HCT116 (cell line): ENCODE data around the gene REG1B. TPM values are rescaled to one million over a fixed set of nuclear protein-coding genes. Genes with fewer than 3 reads are reported as not detected.

Experiments used
- ATAC-seq: fragments of 200-7000 bp; cut with Tn5 transposase; 2 replicates; pipeline ENCODE4 v1.9.1; 2020; ENCODE audit warnings: mild to moderate bottlenecking, moderate library complexity
- BruUV-seq: library from RNA; stranded (reverse); fragments of 400-500 nt; replicated peaks from 2 replicates; lab custom pipeline; 2021; lab: Mats Ljungman, UMichigan
- CTCF ChIA-PET: fragments of 300-600 bp; sonication (Branson Sonifier 250); formaldehyde crosslinking; loops from one replicate; lab custom pipeline; 2021; ENCODE audit warnings: antibody characterized with exemption; lab: Charles Lee
- POLR2A ChIA-PET: fragments of 300-600, 350-600 bp; sonication (Branson Sonifier 250); formaldehyde crosslinking; loops from one replicate; lab custom pipeline; 2021; ENCODE audit warnings: antibody characterized with exemption; lab: Charles Lee
- RAD21 ChIA-PET, 2 experiments: fragments of 300-600 bp; sonication (Branson Sonifier 250); formaldehyde crosslinking; loops; one replicate each; lab custom pipeline; 2023; ENCODE audit warnings: low total read pairs in 2 of 2; ENCODE audit not compliant: uncharacterized antibody in 2 of 2, unreplicated experiment in 2 of 2, low non-redundant PET in 1 of 2; lab: Charles Lee
- DNase-seq: peaks from one replicate; pipeline ENCODE4 v3.0.0-alpha.2; 2010; ENCODE audit warnings: low read depth, low spot score
- H2AFZ ChIP-seq: fragments of 200-600 bp; shearing (Covaris generic), sonication (generic); 2 replicates; pipeline ENCODE4 v1.6.1; 2017; ENCODE audit warnings: low read depth, mixed run types, mixed read lengths, antibody characterized with exemption, low read length; ENCODE audit not compliant: poor library complexity, severe bottlenecking
- H3K27ac ChIP-seq: 2 replicates; pipeline ENCODE4 v1.5.1; 2012; ENCODE audit warnings: low read depth, low read length
- H3K27me3 ChIP-seq: fragments of 200-600 bp; sonication (generic); 2 replicates; pipeline ENCODE4 v1.6.1; 2016; ENCODE audit warnings: mixed run types, low read length, mixed read lengths; ENCODE audit not compliant: insufficient read depth
- H3K36me3 ChIP-seq, 2 experiments: fragments of 200-500 bp in 1 of 2; fragments of 200-600 bp in 1 of 2; sonication (Bioruptor generic) in 1 of 2; sonication (generic) in 1 of 2; 2 replicates each; pipeline versions ENCODE4 v1.5.1 to v1.6.1; 2014 to 2016; ENCODE audit warnings: low read length in 2 of 2, inconsistent platforms in 1 of 2, mixed read lengths in 1 of 2, mixed run types in 1 of 2; ENCODE audit not compliant: insufficient read depth in 2 of 2, control insufficient read depth in 1 of 2
- H3K4me1 ChIP-seq, 2 experiments: fragments of 200-600 bp in 1 of 2; sonication (generic) in 1 of 2; 2 replicates each; pipeline versions ENCODE4 v1.5.1 to v1.6.1; 2012 to 2017; ENCODE audit warnings: low read length in 2 of 2, inconsistent platforms in 1 of 2, mild to moderate bottlenecking in 1 of 2, mixed read lengths in 1 of 2, mixed run types in 1 of 2, moderate library complexity in 1 of 2; ENCODE audit not compliant: insufficient read depth in 2 of 2, control insufficient read depth in 1 of 2
- H3K4me2 ChIP-seq: fragments of 200-600 bp; sonication (generic); 2 replicates; pipeline ENCODE4 v1.6.1; 2017; ENCODE audit warnings: mixed run types, low read length, mixed read lengths
- H3K4me3 ChIP-seq, 2 experiments: fragments of 200-600 bp in 1 of 2; sonication (generic) in 1 of 2; replicated peaks in 1 of 2; 2 replicates each; pipeline ENCODE4 v1.5.1; 2011 to 2016; ENCODE audit warnings: low read length in 2 of 2, control low read depth in 1 of 2, low read depth in 1 of 2, mild to moderate bottlenecking in 1 of 2, mixed read lengths in 1 of 2, mixed run types in 1 of 2
- H3K79me2 ChIP-seq: fragments of 200-600 bp; sonication (generic); 2 replicates; pipeline ENCODE4 v1.6.1; 2017; ENCODE audit warnings: mild to moderate bottlenecking, mixed run types, low read length, moderate library complexity, mixed read lengths; ENCODE audit not compliant: insufficient read depth
- H3K9ac ChIP-seq: fragments of 200-600 bp; sonication (generic); 2 replicates; pipeline ENCODE4 v1.6.1; 2016; ENCODE audit warnings: low read length, mixed read lengths
- H3K9me2 ChIP-seq: fragments of 200-600 bp; sonication (generic), shearing (Covaris generic); 2 replicates; pipeline ENCODE4 v1.6.1; 2017; ENCODE audit warnings: mixed run types, mild to moderate bottlenecking, moderate library complexity; ENCODE audit not compliant: insufficient read depth
- H3K9me3 ChIP-seq, 2 experiments: fragments of 200-500 bp in 1 of 2; fragments of 200-600 bp in 1 of 2; sonication (Bioruptor generic) in 1 of 2; sonication (generic) in 1 of 2; 2 replicates each; pipeline ENCODE4 v1.6.1; 2014 to 2017; ENCODE audit warnings: low read length in 2 of 2, mixed read lengths in 2 of 2, inconsistent platforms in 1 of 2, low read depth in 1 of 2, mild to moderate bottlenecking in 1 of 2, mixed run types in 1 of 2, moderate library complexity in 1 of 2; ENCODE audit not compliant: control insufficient read depth in 1 of 2, insufficient read depth in 1 of 2
- H4K20me1 ChIP-seq: fragments of 200-600 bp; sonication (generic), shearing (Covaris generic); 2 replicates; pipeline ENCODE4 v1.6.1; 2017; ENCODE audit warnings: mixed run types, mild to moderate bottlenecking, moderate library complexity; ENCODE audit not compliant: insufficient read depth
- CBX3 ChIP-seq: IDR thresholded peaks from 2 replicates; pipeline ENCODE4 v1.6.1; 2012; ENCODE audit warnings: low read depth
- CEBPB ChIP-seq: IDR thresholded peaks from 2 replicates; pipeline ENCODE4 v1.6.1; 2012; ENCODE audit warnings: low read depth
- ELF1 ChIP-seq: IDR thresholded peaks from 2 replicates; pipeline ENCODE4 v1.6.1; 2012; ENCODE audit warnings: low read depth, borderline replicate concordance
- EZH2 ChIP-seq: fragments of 200-600 bp; sonication (generic); IDR thresholded peaks from 2 replicates; pipeline ENCODE4 v1.6.1; 2017; ENCODE audit warnings: antibody characterized with exemption, mixed run types
- EZH2phosphoT487 ChIP-seq: fragments of 200-600 bp; IDR thresholded peaks from 2 replicates; pipeline ENCODE4 v1.6.1; 2018; ENCODE audit warnings: antibody characterized with exemption, borderline replicate concordance
- JUND ChIP-seq: IDR thresholded peaks from 2 replicates; pipeline ENCODE4 v1.6.1; 2012
- MAX ChIP-seq: IDR thresholded peaks from 2 replicates; pipeline ENCODE4 v1.6.1; 2012
- POLR2AphosphoS5 ChIP-seq: IDR thresholded peaks from 2 replicates; pipeline ENCODE4 v1.6.1; 2011; ENCODE audit warnings: mild to moderate bottlenecking, low read depth, low read length, moderate library complexity
- RAD21 ChIP-seq: IDR thresholded peaks from 2 replicates; pipeline ENCODE4 v1.6.1; 2012; ENCODE audit warnings: low read depth, mild to moderate bottlenecking
- SP1 ChIP-seq: IDR thresholded peaks from 2 replicates; pipeline ENCODE4 v1.6.1; 2012; ENCODE audit warnings: low read depth
- SRF ChIP-seq: IDR thresholded peaks from 2 replicates; pipeline ENCODE4 v1.6.1; 2012; ENCODE audit warnings: low read depth
- TCF7L2 ChIP-seq: IDR thresholded peaks from 2 replicates; pipeline ENCODE4 v1.7.0; 2011; ENCODE audit warnings: borderline replicate concordance, inconsistent platforms; ENCODE audit not compliant: insufficient read depth, insufficient read length; ENCODE audit errors: extremely low read depth
- YY1 ChIP-seq: IDR thresholded peaks from 2 replicates; pipeline ENCODE4 v1.6.1; 2011; ENCODE audit warnings: low read length, low read depth, moderate library complexity, mild to moderate bottlenecking; ENCODE audit not compliant: insufficient replicate concordance; ENCODE audit errors: extremely low read depth
- ZFX ChIP-seq: fragments of 450-650 bp; IDR thresholded peaks from 2 replicates; pipeline ENCODE4 v1.6.1; 2017
- ZNF274 ChIP-seq: fragments of 200-500 bp; sonication (Bioruptor generic); IDR thresholded peaks from 2 replicates; pipeline ENCODE4 v1.6.1; 2014; ENCODE audit warnings: mild to moderate bottlenecking, low read depth, low read length, inconsistent platforms
- intact Hi-C: fragments of 100-400 bp; cut with micrococcal nuclease; formaldehyde crosslinking; loops from 2 replicates; pipeline ENCODE4 v1.10.0; 2022
- total RNA-seq: library from RNA; stranded (reverse); gene quantifications from one replicate; pipeline ENCODE4 v1.2.1, GENCODE V29; 2021; ENCODE audit not compliant: unreplicated experiment

The REG1B gene
- total RNA-seq, 1 experiment from 2014 or later: 4.2 TPM

DNA sequence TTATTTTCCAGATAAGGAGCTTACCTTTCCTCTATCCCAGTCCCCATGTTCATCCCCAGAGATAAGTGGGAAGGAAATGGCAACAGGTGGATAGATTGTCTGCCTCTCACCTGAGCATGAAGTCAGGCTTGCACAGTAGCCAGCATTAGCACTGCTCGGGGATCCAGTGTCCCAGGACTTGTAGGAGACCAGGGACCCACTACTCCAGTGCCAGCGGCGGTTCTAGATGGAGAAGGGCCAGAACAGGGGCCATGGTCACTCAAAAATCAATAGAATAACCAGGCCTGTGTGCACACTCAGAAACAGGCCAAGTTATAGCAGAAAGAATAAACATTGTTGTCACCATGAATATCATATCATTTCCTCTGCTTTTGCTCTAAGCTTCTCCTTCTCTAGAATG, 2.4 kb downstream of the REG1B start:
- Histone ChIP-seq H3K36me3 (no peaks in the 10 kb centered on the region), H3K4me2 (no peak overlapping the region), H4K20me1 (no peaks in the 10 kb centered on the region), H3K9me3 (peaks cover 8 to 20% of the 10 kb centered on the region in 2 experiments; a peak in 2 of 4 replicates), H3K79me2 (no peaks in the 10 kb centered on the region), H3K27ac (no peak overlapping the region), H3K4me3 (no peak overlapping the region), H3K9me2 (no peaks in the 10 kb centered on the region), H3K9ac (no peak overlapping the region), H2AFZ (no peak overlapping the region), H3K27me3 (no peaks in the 10 kb centered on the region), H3K4me1 (no peaks in the 10 kb centered on the region)
- ChIA-PET RAD21 (no interaction called here), POLR2A (no interaction called here), CTCF (no interaction called here)
- TF ChIP-seq POLR2AphosphoS5 (no peak), ZNF274 (no peak), JUND (no peak), ZFX (no peak), EZH2 (no peak), TCF7L2 (no peak), EZH2phosphoT487 (no peak), SRF (no peak), CEBPB (no peak), YY1 (no peak), RAD21 (no peak), MAX (no peak), CBX3 (no peak), ELF1 (no peak), SP1 (no peak)
- BruUV-seq: no TSS peak
- DNase-seq (no peak), ATAC-seq (no peak)
- intact Hi-C loops: no loop called here
